NCI-H2171 (cell line): ENCODE measurements around the gene MPIG6B.

Experiments
- DNase-seq: peaks from one replicate; lab custom pipeline; 2025; lab: John Stamatoyannopoulos, UW

The MPIG6B gene

DNA sequence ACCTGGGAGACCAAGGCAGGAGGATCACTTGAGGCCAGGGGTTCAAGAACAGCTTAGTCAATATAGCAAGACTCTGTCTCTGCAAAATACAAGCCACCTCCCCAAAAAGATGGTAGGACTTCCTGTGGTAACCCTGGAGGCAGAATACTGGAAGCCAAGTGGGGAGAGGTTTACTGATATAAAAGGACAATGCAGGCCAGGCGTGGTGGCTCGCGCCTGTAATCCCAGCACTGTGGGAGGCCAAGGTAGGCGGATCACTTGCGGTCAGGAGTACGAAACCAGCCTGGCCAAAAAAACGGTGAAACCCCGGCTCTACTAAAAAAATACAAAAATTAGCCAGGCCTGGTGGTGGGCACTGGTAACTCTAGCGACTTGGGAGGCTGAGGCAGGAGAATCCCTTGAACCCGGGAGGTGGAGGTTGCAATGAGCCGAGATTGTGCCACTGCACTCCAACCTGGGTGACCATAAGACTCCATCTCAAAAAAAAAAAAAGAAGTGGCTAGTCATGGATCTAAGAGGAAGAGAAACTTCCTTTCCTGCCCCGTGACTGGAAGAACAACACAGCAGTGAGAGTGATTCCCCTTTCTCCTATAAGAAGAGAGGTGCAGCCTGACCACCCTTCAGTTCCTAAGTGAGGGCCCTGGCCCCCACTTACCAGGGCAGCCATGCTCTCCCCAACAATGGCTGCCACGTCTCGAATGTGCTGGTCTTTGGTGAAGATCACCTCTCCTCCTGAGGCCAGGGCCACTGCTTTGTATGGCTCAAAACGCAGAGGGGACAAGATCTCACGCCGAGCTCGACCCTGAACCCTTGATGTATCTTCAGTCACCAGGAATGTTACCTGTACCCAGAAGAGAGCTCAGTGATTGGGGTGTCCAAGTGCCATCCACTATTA lies 45.4 kb downstream of the MPIG6B start:
- no peak for DNase-seq

DNA sequence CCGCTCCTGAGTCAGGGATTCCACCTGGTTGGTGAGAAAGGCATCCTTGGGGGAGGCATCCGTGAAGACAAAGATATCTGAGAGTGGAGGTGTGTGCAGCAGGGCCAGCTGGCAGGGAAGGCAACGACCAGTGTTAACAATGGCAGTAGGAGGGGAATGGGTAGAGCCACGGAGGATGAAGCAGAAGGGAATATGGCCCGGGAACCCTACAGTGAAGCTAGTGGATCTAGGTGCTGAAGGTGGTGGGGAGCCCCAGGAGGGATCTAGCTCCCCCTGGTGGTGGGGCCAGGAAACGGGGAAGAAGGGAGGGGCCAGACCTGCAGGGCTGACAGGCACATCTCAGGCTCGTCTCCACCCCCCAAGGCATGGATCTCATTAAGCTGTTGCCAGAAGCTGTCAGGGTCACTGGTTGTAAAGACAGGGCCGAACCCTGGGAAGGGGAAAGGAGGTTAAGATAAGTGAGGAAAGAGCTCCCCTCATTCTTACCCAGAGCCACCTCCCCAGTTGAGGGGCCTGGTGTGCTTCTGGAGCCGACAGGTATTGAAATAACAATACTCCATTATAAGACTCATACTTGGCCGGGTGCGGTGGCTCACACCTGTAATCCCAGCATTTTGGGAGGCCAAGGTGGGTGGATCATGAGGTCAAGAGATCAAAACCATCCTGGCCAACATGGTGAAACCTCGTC lies 46.7 kb downstream of the MPIG6B start:
- DNase-seq, result peak; percentile 24

DNA sequence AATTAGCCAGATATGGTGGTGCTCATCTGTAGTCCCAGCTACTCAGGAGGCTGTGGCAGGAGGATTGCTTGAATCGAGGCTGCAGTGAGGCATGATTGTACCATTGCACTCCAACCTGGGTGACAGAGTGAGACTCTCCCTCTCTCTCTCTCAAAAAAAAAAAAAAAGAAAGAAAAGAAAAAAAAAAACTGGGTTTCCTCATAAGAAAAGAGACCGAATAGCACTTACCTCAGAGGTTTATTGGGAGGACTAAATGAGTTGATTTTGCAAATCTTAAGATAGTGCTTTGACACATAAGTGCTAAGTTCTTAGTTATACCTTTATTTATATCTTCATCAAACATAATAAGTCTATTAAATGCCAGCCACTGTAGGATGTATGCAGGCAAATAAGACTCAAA lies 47.7 kb downstream of the MPIG6B start:
- no peak for DNase-seq

DNA sequence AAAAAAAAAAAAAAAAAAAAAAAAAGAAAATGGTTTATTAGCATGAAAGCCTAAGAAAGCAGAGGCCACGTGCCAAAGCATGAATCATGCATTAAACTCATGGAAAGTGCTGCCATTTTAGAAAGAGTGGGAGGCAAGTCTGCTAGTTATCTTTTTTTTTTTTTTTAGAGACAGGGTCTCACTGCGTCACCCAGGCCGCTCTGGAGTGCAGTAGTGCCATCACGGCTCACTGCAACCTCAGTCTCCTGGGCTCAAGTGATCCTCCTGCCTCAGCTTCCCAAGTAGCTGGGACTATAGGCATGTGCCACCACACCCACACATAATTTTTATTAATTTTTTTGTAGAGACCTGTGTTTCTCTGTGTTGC lies 48.8 kb downstream of the MPIG6B start:
- no peak for DNase-seq

DNA sequence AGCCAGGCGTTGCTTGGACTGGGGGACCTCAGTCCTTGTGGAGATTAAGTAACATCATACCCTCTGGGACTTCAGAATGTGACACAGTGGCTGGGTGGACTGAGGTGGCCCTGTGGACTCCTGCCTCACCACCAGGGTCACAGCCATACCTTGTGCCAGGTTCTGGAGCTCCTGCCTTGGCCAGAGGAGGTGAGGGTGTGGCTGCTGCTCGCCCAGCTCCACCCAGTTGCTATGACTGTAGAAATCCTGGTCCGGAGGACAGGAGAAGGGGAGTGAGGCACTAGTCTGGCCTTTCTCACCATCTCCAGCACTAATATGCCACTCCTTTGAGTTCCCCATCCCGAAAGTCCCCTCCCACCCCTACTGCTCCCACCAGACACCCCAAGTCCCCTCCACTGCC lies 52.0 kb downstream of the MPIG6B start:
- no peak for DNase-seq

DNA sequence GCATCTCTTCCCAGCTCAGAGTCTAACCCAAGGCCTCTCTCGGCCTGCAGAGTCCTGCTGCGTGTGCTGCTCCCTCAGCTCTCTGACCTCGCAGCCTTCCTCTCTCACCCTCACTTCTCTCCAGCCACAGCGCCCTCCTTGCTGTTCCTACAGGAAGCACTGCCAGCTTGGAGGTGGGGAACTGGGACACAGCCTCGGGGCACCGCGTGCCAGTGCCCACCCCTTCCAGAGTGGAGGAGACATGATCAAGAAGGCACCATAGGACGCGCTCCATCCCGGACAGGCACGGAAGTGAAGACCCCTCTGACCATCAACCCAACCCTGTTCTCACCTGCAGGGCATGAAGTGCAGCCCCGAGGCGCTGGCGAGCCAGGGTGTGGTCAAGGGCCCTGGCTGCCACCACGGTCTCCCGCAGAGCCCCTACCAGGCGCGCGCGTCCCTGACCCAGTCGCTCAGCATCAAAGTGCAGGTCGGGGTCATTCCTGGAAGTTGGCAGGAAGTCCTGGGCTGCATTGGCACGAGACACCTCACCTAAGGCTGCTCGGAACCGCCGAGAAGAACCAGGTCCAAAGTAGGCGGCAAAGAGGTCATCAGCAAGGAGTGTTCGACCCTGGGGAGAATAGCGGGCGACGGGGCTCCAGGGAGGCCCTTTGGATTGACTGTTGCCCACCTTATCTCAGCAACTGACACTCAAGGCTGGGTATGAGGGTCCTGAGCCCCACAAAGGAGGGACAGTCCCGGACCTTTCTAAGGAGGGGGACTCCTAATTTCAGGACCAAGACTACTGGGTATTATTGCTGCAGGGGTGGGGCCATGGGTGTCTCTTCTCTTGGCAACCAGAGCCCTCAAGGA lies 52.7 kb downstream of the MPIG6B start:
- no peak for DNase-seq
